ENCODE data around the gene PTGIS. TPM values are rescaled to one million over a fixed set of nuclear protein-coding genes. Genes with fewer than 3 reads are reported as not detected.

Gene PTGIS
- total and polyA plus RNA-seq, 5 donors, result 19.9 to 98.4 (median 53.6) TPM

- Histone ChIP-seq H3K27me3 (ENCODE audit: control insufficient read depth, insufficient read depth) (no peaks in the 10 kb centered on the region), H3K9me3 (ENCODE audit: control insufficient read depth, low read length) (no peaks in the 10 kb centered on the region), H3K27ac (ENCODE audit: low read length) (no peak overlapping the region), H3K4me3 (ENCODE audit: low read length) (peak overlapping the region; percentile 58), H3K4me1 (ENCODE audit: control insufficient read depth, insufficient read depth, low read length) (no peaks in the 10 kb centered on the region)
- peak; percentile 91 to 93 for ATAC-seq
- 1% methylated on average over 61 of the region's 61 CpGs for WGBS
- intact Hi-C loops (cut with DNase I), result loop anchor here in 2 of 4 donors (5.0 to 10.0 kb wide), 3 partner anchors 92 to 147 kb away; no protein-coding TSS in a partner anchor
- peak; percentile 86 to 94 (median 92) for DNase-seq
Measured at GRCh38 chr20:49484180-49485140, 83.5 kb downstream of the PTGIS start.

- DNase-seq (no peak), ATAC-seq (peak in 1 of 2 donors; percentile 17)
- 1% methylated on average over 44 of the region's 44 CpGs for WGBS
- no peak overlapping the region for H3K27ac ChIP-seq (ENCODE audit: low read length)
- intact Hi-C loops (cut with DNase I), result loop anchor here (2.0 to 10.0 kb wide), 4 partner anchors 91 to 149 kb away; no protein-coding TSS in a partner anchor
- H3K27me3 ChIP-seq (ENCODE audit: control insufficient read depth, insufficient read depth), result no peaks in the 10 kb centered on the region
- no peaks in the 10 kb centered on the region for H3K9me3 ChIP-seq (ENCODE audit: control insufficient read depth, low read length)
- peak overlapping the region; percentile 58 for H3K4me3 ChIP-seq (ENCODE audit: low read length)
- H3K4me1 ChIP-seq (ENCODE audit: control insufficient read depth, insufficient read depth, low read length), result no peaks in the 10 kb centered on the region
Measured at GRCh38 chr20:49483696-49484123, 84.2 kb downstream of the PTGIS start.

- intact Hi-C loops (cut with DNase I), result loop anchor here (2.0 to 10.0 kb wide), 4 partner anchors 91 to 148 kb away; no protein-coding TSS in a partner anchor
- H3K9me3 ChIP-seq (ENCODE audit: control insufficient read depth, low read length), result no peaks in the 10 kb centered on the region
- 1% methylated on average over 27 of the region's 27 CpGs for WGBS
Measured at GRCh38 chr20:49483018-49483695, 84.8 kb downstream of the PTGIS start.

GRCh38 chr20:49482621-49483017 is 85.3 kb downstream of the PTGIS start, which contains the start of gene KCNB1:
Gene KCNB1 (minus strand): TSS chr20:49482668. CDS start chr20:49482480, 188 bp downstream.
- intact Hi-C loops (cut with DNase I), result loop anchor here (2.0 to 10.0 kb wide), 4 partner anchors 90 to 148 kb away; no protein-coding TSS in a partner anchor
- Histone ChIP-seq H3K27ac (ENCODE audit: low read length) (no peak within 1 kb of the TSS), H3K27me3 (ENCODE audit: control insufficient read depth, insufficient read depth) (no peaks in the 10 kb centered on the region), H3K9me3 (ENCODE audit: control insufficient read depth, low read length) (no peaks in the 10 kb centered on the region), H3K4me1 (ENCODE audit: control insufficient read depth, insufficient read depth, low read length) (no peaks in the 10 kb centered on the region), H3K4me3 (ENCODE audit: low read length) (peak within 1 kb of the TSS; percentile 58)
- DNase-seq (peak; percentile 70 to 86 (median 79)), ATAC-seq (peak; percentile 69 to 82)
- 2% methylated on average over 34 of the region's 34 CpGs for WGBS

More at GRCh38 chr20:49483018-49483695, 84.8 kb downstream of the PTGIS start:
- no peak for ATAC-seq
- no peak for DNase-seq
- H3K4me3 ChIP-seq (ENCODE audit: low read length), result peak overlapping the region; percentile 58
- no peak overlapping the region for H3K27ac ChIP-seq (ENCODE audit: low read length)
- H3K4me1 ChIP-seq (ENCODE audit: control insufficient read depth, insufficient read depth, low read length), result no peaks in the 10 kb centered on the region
- no peaks in the 10 kb centered on the region for H3K27me3 ChIP-seq (ENCODE audit: control insufficient read depth, insufficient read depth)

- intact Hi-C loops (cut with DNase I), result loop anchor here (2.0 to 10.0 kb wide), 4 partner anchors 90 to 147 kb away; no protein-coding TSS in a partner anchor
- no peak overlapping the region for H3K27ac ChIP-seq (ENCODE audit: low read length)
- H3K4me1 ChIP-seq (ENCODE audit: control insufficient read depth, insufficient read depth, low read length), result no peaks in the 10 kb centered on the region
- no peaks in the 10 kb centered on the region for H3K9me3 ChIP-seq (ENCODE audit: control insufficient read depth, low read length)
- no peak overlapping the region for H3K4me3 ChIP-seq (ENCODE audit: low read length)
- no peak for ATAC-seq
- H3K27me3 ChIP-seq (ENCODE audit: control insufficient read depth, insufficient read depth), result no peaks in the 10 kb centered on the region
- peak in 1 of 3 donors; percentile 50 for DNase-seq
- WGBS, result 60% methylated on average over 46 of the region's 46 CpGs
Measured at GRCh38 chr20:49482173-49482572, 85.8 kb downstream of the PTGIS start.

GRCh38 chr20:49481116-49481515 is 86.8 kb downstream of the PTGIS start:
- no peaks in the 10 kb centered on the region for H3K9me3 ChIP-seq (ENCODE audit: control insufficient read depth, low read length)
- H3K4me3 ChIP-seq (ENCODE audit: low read length), result no peak overlapping the region
- ATAC-seq (no peak), DNase-seq (no peak)
- intact Hi-C loops (cut with DNase I), result loop anchor here in 2 of 4 donors (5.0 to 10.0 kb wide), 3 partner anchors 89 to 144 kb away; no protein-coding TSS in a partner anchor
- H3K4me1 ChIP-seq (ENCODE audit: control insufficient read depth, insufficient read depth, low read length), result no peaks in the 10 kb centered on the region
- no peak overlapping the region for H3K27ac ChIP-seq (ENCODE audit: low read length)
- WGBS, result 92% methylated on average over 3 of the region's 3 CpGs
- H3K27me3 ChIP-seq (ENCODE audit: control insufficient read depth, insufficient read depth), result no peaks in the 10 kb centered on the region

GRCh38 chr20:49480236-49480635 is 87.7 kb downstream of the PTGIS start:
- DNase-seq, result no peak
- ATAC-seq, result no peak
- Histone ChIP-seq H3K27ac (ENCODE audit: low read length) (no peak overlapping the region), H3K4me1 (ENCODE audit: control insufficient read depth, insufficient read depth, low read length) (no peaks in the 10 kb centered on the region), H3K27me3 (ENCODE audit: control insufficient read depth, insufficient read depth) (no peaks in the 10 kb centered on the region), H3K4me3 (ENCODE audit: low read length) (no peak overlapping the region), H3K9me3 (ENCODE audit: control insufficient read depth, low read length) (no peaks in the 10 kb centered on the region)
- 52% methylated on average over 3 of the region's 3 CpGs for WGBS
- intact Hi-C loops (cut with DNase I), result loop anchor here in 2 of 4 donors (5.0 to 10.0 kb wide), 3 partner anchors 88 to 143 kb away; no protein-coding TSS in a partner anchor

GRCh38 chr20:49479785-49480184 is 88.2 kb downstream of the PTGIS start:
- 67% methylated on average over 6 of the region's 6 CpGs for WGBS
- no peaks in the 10 kb centered on the region for H3K9me3 ChIP-seq (ENCODE audit: control insufficient read depth, low read length)
- H3K27ac ChIP-seq (ENCODE audit: low read length), result no peak overlapping the region
- ATAC-seq (no peak), DNase-seq (no peak)
- H3K4me1 ChIP-seq (ENCODE audit: control insufficient read depth, insufficient read depth, low read length), result no peaks in the 10 kb centered on the region
- intact Hi-C loops (cut with DNase I), result loop anchor here in 2 of 4 donors (5.0 to 10.0 kb wide), 3 partner anchors 87 to 142 kb away; no protein-coding TSS in a partner anchor
- H3K27me3 ChIP-seq (ENCODE audit: control insufficient read depth, insufficient read depth), result no peaks in the 10 kb centered on the region
- no peak overlapping the region for H3K4me3 ChIP-seq (ENCODE audit: low read length)

GRCh38 chr20:49478754-49479689 is 88.9 kb downstream of the PTGIS start:
- Histone ChIP-seq H3K27me3 (ENCODE audit: control insufficient read depth, insufficient read depth) (no peaks in the 10 kb centered on the region), H3K9me3 (ENCODE audit: control insufficient read depth, low read length) (no peaks in the 10 kb centered on the region), H3K4me1 (ENCODE audit: control insufficient read depth, insufficient read depth, low read length) (no peaks in the 10 kb centered on the region), H3K4me3 (ENCODE audit: low read length) (no peak overlapping the region), H3K27ac (ENCODE audit: low read length) (no peak overlapping the region)
- ATAC-seq (no peak), DNase-seq (no peak)
- WGBS, result 81% methylated on average over 5 of the region's 5 CpGs
- intact Hi-C loops (cut with DNase I), result no loop called here

GRCh38 chr20:49478266-49478665 is 89.7 kb downstream of the PTGIS start:
- ATAC-seq (no peak), DNase-seq (no peak)
- intact Hi-C loops (cut with DNase I), result no loop called here
- Histone ChIP-seq H3K9me3 (ENCODE audit: control insufficient read depth, low read length) (no peaks in the 10 kb centered on the region), H3K27me3 (ENCODE audit: control insufficient read depth, insufficient read depth) (no peaks in the 10 kb centered on the region), H3K4me1 (ENCODE audit: control insufficient read depth, insufficient read depth, low read length) (no peaks in the 10 kb centered on the region), H3K4me3 (ENCODE audit: low read length) (no peak overlapping the region), H3K27ac (ENCODE audit: low read length) (no peak overlapping the region)
- WGBS, result 50% methylated on average over 7 of the region's 7 CpGs
